HG03108 (cell line): ENCODE data around the gene IFNGR1.
"Not testable (repeated sequence)": the region's sequence is repeated elsewhere in the genome, so short reads cannot be mapped to it uniquely, and the experiment has no call there.

Experiments used
- ATAC-seq: cut with Tn5 transposase; IDR thresholded peaks from one replicate; pipeline ENCODE4 v1.9.1; 2021; ENCODE audit warnings: moderate library complexity; ENCODE audit not compliant: unreplicated experiment

Gene IFNGR1

DNA sequence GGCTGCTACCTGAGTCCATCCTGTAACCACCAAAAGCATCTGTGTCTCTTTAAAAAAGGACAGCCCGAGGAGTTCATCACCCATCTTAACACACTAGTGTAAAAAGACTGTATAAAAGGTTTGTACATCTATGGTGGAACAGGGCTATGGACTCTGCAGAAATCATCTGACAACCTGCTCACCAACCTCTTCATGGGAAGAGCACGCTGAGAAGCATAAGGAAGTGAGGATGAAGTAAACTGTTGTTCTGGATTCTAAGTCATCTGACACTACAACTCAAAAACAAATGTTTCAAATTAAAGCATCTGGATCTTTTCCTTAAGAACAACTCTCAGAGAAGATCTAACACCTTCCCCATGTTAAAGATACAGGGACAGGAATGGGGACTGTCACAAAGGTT, 5.4 kb downstream of the IFNGR1 start:
- ATAC-seq, result no peak

DNA sequence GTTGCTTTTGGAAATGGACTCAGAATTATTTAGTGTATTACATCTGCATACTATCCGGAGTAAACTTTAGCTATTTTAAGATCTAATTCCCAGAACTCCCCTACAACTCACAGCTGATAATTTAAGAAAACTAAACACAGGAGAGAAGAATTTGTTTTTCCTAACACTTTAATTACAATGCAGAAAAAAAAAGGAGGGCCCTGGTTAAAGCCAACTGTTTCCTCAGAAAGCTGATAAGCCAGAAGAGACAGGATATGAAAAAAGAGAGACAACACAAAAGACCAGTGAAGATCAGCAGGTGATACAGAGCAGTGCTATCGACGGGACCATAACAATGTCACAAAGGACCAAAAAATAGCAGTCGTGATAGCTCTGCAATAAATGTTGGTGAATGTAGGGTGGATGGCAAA, 5.8 kb downstream of the IFNGR1 start:
- no peak for ATAC-seq

- ATAC-seq, result no peak
Observed at GRCh38 chr6:137211910-137212309, 7.3 kb downstream of the IFNGR1 start.

DNA sequence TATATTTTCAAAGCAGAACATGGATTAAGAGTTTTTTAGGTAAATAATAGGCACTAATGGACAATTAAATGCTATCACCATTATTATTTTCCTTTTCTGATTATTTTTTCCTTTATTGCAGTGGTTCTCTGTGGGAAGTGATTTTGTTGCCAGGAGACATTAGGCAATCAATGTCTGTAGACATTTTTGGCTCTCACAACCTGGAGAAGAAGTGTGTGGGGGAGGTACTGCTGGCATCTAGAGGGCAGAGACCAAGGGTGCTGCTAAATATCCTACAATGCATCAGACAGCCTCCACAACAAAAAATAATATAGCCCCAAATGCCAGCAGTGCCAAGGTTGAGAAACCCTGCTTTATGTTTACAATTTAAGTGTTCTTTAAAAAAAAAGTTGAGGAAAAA, 8.3 kb downstream of the IFNGR1 start:
- ATAC-seq, result no peak

- no peak for ATAC-seq
Observed at GRCh38 chr6:137208279-137208678, 10.9 kb downstream of the IFNGR1 start.

DNA sequence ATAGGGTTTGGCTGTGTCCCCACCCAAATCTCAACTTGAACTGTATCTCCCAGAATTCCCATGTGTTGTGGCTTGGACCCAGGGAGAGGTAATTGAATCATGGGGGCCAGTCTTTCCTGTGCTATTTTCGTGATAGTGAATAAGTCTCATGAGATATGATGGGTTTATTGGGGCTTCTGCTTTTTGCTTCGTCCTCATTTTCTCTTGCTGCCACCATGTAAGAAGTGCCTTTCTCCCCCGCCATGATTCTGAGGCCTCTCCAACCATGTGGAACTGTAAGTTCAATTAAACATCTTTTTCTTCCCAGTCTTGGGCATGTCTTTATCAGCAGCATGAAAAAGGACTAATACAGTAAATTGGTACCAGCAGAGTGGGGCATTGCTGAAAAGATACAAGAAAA, 11.7 kb downstream of the IFNGR1 start:
- not testable (repeated sequence) for ATAC-seq

- no peak for ATAC-seq
Observed at GRCh38 chr6:137206577-137206976, 12.6 kb downstream of the IFNGR1 start.

GRCh38 chr6:137203256-137203655, 15.9 kb downstream of the IFNGR1 start:
- ATAC-seq, result no peak

- no peak for ATAC-seq
Observed at GRCh38 chr6:137202078-137202477, 17.1 kb downstream of the IFNGR1 start.

DNA sequence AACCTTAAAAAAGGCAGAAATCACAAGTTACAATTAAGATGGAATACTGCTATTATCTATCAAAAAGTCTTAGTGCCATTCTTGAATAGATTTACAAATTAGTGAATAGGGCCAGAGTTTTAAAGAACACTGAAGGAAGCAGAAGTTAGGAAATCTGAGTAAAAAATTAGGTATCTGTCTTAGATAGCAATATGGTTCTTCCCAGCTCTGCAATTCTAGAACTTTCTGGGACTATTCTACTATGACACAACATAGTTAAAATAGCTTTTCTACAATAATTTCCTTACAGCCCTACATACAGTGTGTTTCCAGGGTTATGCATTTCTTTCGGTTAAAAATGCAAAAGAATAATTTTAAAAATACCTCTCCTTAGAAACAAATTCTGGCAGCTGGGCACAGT, 18.2 kb downstream of the IFNGR1 start:
- ATAC-seq, result no peak

- no peak for ATAC-seq
Observed at GRCh38 chr6:137200288-137200687, 18.9 kb downstream of the IFNGR1 start.

GRCh38 chr6:137197684-137198645, 21.2 kb downstream of the IFNGR1 start:
- no peak for ATAC-seq

DNA sequence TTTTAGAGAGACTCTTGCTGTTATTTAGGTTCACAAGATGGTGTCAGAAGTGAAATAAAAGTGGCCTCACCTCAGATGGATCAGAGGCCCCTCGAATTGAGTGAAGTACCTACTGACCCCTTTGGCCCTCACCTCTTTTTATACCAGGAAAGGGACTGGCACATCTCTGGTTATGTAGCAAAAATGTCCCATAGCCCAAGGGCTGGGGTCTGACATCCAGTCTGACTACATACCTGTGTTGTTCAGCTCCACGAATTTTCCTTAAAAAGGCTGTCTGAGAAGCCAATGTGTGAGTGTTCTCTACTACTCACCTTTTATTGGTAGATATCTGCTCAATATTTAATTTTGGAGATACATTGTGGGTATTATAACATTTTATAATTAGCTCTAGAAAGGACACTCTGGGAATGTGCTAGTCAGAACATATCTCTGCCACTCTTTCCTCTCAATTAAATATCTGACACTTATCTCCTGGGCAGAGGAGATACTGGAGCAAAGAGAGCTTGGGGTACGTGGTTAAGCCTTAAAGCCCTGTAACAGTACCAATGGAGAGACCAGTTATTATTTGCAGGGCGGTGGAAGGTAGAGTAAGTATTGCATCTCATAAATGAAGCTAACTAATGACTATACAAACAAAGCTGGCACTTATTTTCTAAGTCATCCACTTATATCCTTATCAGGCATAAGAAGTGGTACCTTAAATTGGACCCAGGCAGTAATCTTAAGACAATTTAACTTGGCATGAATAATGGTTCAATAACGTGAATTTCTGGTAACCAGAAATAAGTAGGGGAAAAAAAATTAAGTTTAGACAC, 25.7 kb downstream of the IFNGR1 start:
- no peak for ATAC-seq

DNA sequence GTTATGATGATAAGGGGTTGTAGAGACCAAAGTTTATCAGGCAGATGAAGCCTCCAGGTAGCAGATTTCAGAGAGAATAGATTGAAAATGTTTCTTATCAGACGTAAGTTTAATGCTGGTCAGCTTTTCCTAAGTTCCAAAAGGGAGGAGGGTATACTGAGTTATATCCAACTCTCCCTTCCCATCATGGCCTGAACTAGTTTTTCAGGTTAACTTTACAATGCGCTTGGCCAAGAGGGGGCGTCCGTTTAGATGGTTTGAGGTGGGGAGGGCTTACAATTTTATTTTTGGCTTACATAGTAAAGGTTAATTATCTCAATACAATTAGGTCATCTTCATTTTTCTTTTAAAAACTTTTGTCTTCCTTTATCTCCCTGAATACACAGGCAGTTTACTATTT, 26.4 kb downstream of the IFNGR1 start:
- no peak for ATAC-seq

GRCh38 chr6:137191670-137192069, 27.5 kb downstream of the IFNGR1 start:
- ATAC-seq, result no peak

DNA sequence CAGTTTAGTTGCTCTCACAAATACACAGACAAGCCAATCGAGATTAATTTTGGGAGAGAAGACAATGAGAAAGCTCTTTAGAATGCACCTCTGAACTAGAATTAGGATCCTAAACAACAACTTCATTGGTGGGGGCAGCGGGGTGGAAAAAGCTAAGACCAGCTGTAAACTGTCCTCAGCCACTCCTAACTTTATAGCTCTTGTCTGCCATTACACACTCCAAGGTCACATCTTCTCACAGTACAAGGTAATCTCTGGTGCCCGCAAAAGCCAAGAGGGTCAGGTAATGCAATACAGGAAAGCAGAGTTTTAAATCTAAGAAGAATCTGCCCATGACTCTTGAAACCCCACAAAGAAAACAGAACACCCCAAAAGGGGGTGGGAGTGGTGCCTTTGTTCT, 27.9 kb downstream of the IFNGR1 start:
- ATAC-seq, result no peak

- ATAC-seq, result no peak
Observed at GRCh38 chr6:137190583-137191094, 28.5 kb downstream of the IFNGR1 start.

DNA sequence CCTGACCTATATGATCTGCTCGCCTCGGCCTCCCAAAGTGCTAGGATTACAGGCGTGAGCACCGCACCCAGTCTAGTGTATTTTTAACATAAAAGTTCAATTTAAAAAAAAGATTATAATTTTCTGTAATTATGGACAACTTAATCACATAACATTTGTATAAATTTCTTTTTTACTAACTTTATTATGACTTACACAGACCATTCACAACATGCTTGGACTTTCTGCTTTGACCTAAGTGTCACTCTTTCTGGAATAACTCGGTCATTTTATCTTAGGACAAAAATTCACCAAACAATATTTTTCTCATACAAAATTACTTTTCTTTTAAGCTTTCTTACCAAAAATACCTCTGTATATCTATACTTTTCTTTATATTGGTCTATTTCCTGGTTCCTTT, 30.3 kb downstream of the IFNGR1 start:
- ATAC-seq, result no peak

GRCh38 chr6:137185290-137185689, 33.9 kb downstream of the IFNGR1 start:
- ATAC-seq, result no peak

DNA sequence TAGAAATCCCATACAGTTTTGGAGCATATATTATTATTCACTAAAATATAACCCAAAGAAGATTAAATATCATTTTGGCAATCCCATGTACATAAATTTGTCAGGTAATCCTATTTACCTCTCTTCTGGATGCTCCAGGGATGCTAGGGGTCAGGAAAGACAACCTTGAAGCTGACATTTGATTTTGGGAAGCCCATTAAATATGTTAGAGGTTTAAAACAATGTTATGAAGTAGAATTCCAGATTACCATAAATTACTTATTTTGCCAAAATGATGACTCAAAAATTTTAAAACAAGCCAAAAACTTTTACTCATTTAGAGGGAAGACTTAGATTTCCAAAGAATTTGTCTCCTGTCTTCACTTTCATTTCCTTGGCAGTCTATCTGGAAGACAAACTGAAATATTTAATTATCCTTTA, 36.5 kb downstream of the IFNGR1 start:
- no peak for ATAC-seq

GRCh38 chr6:137181891-137182653, 37.1 kb downstream of the IFNGR1 start:
- no peak for ATAC-seq
